ENCODE data around the gene GALNT4. TPM values are rescaled to one million over a fixed set of nuclear protein-coding genes. Genes with fewer than 3 reads are reported as not detected.

The GALNT4 gene
- total RNA-seq, 1 experiment from 2014 or later, result 3.7 TPM

GRCh38 chr12:89476904-89477595 lies 47.5 kb downstream of the GALNT4 start:
- Histone ChIP-seq H3K4me3 (no peak overlapping the region), H3K9me2 (ENCODE audit: insufficient read depth) (no peaks in the 10 kb centered on the region), H3F3A (ENCODE audit: insufficient read depth, low read depth) (no peaks in the 10 kb centered on the region), H4K20me1 (ENCODE audit: insufficient read depth) (no peaks in the 10 kb centered on the region), H3K36me3 (ENCODE audit: low read depth) (no peaks in the 10 kb centered on the region), H3K27me3 (ENCODE audit: insufficient read depth, low read depth) (no peaks in the 10 kb centered on the region), H3K4me2 (no peak overlapping the region), H3K27ac (no peak overlapping the region), H2AFZ (no peak overlapping the region), H3K79me2 (ENCODE audit: low read depth) (no peaks in the 10 kb centered on the region), H3K9me3 (ENCODE audit: insufficient read depth, low read depth) (no peaks in the 10 kb centered on the region), H3K4me1 (replicated peaks; ENCODE audit: insufficient read depth) (no peaks in the 10 kb centered on the region)
- intact Hi-C loops (cut with micrococcal nuclease; ENCODE audit: unreplicated experiment), result no loop called here
- ChIA-PET POLR2A (ENCODE audit: unreplicated experiment) (no interaction called here), CTCF (no interaction called here)
- TF ChIP-seq CTCF (conservative IDR thresholded peaks at IDR 0.05), result no peak
- TF ChIP-seq EZH2 (IDR thresholded peaks at IDR 0.05; ENCODE audit: low read depth), result no peak
- DNase-seq, result no peak
- no TSS peak for BruUV-seq (replicated peaks)

- DNase-seq, result no peak
- H3F3A ChIP-seq (ENCODE audit: insufficient read depth, low read depth), result no peaks in the 10 kb centered on the region
- ChIA-PET CTCF (no interaction called here), POLR2A (ENCODE audit: unreplicated experiment) (interaction anchor here (0.8 kb wide), 1 partner anchor 1398 kb away, joined by 5 read pairs; no protein-coding TSS in a partner anchor)
- no peaks in the 10 kb centered on the region for H3K79me2 ChIP-seq (ENCODE audit: low read depth)
- BruUV-seq (replicated peaks), result no TSS peak
- H3K4me3 ChIP-seq, result no peak overlapping the region
- H4K20me1 ChIP-seq (ENCODE audit: insufficient read depth), result no peaks in the 10 kb centered on the region
- TF ChIP-seq CTCF (conservative IDR thresholded peaks at IDR 0.05) (no peak), EZH2 (IDR thresholded peaks at IDR 0.05; ENCODE audit: low read depth) (no peak)
- intact Hi-C loops (cut with micrococcal nuclease; ENCODE audit: unreplicated experiment), result no loop called here
- no peaks in the 10 kb centered on the region for H3K9me2 ChIP-seq (ENCODE audit: insufficient read depth)
- no peaks in the 10 kb centered on the region for H3K27me3 ChIP-seq (ENCODE audit: insufficient read depth, low read depth)
- H3K4me1 ChIP-seq (replicated peaks; ENCODE audit: insufficient read depth), result no peaks in the 10 kb centered on the region
- H3K9me3 ChIP-seq (ENCODE audit: insufficient read depth, low read depth), result no peaks in the 10 kb centered on the region
- no peak overlapping the region for H3K4me2 ChIP-seq
- no peak overlapping the region for H2AFZ ChIP-seq
- H3K27ac ChIP-seq, result no peak overlapping the region
- H3K36me3 ChIP-seq (ENCODE audit: low read depth), result no peaks in the 10 kb centered on the region
These were observed 48.4 kb downstream of the GALNT4 start for GRCh38 chr12:89476232-89476631.

DNA sequence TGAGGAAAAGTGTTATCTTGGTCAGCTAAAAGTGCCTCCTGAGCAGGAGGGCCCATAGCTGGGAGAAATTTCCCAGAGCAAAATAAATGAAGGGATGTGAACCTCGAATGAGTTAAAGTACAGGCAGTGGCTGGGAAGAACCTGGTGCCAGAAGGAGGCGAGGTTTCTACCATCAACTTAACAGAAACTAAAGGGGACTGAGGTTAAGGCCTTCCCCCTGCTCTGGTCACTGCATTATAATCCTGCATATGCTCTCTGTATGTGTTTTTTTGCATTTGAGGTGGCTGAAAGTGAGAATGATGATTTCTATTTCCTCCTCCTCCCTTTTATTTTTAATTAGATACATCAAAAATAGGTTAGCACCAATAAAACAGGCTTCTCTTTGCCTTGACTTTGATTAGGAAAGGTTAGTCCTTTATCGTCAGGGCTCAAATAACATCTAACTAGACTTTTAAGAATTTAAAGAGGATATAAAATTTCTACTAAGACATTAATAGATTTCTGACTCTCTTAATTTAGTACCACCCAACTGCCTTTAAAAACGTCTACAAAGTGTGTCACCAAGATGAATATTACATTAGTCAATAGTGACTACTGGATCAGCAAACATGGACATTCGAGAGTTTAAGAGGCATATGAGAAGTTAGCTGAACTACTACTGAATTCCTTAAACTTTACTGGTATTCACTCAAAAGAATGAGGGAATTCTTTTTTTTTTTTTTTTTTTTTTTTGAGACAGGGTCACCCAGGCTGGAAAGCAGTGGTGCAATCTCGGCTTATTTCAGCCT lies 49.2 kb downstream of the GALNT4 start:
- DNase-seq, result no peak
- intact Hi-C loops (cut with micrococcal nuclease; ENCODE audit: unreplicated experiment), result no loop called here
- Histone ChIP-seq H3F3A (ENCODE audit: insufficient read depth, low read depth) (no peaks in the 10 kb centered on the region), H3K27ac (no peak overlapping the region), H3K9me2 (ENCODE audit: insufficient read depth) (no peaks in the 10 kb centered on the region), H3K79me2 (ENCODE audit: low read depth) (no peaks in the 10 kb centered on the region), H3K9me3 (ENCODE audit: insufficient read depth, low read depth) (no peaks in the 10 kb centered on the region), H4K20me1 (ENCODE audit: insufficient read depth) (no peaks in the 10 kb centered on the region), H3K4me3 (no peak overlapping the region), H3K4me2 (no peak overlapping the region), H3K36me3 (ENCODE audit: low read depth) (no peaks in the 10 kb centered on the region), H2AFZ (no peak overlapping the region), H3K4me1 (replicated peaks; ENCODE audit: insufficient read depth) (no peaks in the 10 kb centered on the region), H3K27me3 (ENCODE audit: insufficient read depth, low read depth) (no peaks in the 10 kb centered on the region)
- BruUV-seq (replicated peaks), result no TSS peak
- ChIA-PET CTCF (no interaction called here), POLR2A (ENCODE audit: unreplicated experiment) (no interaction called here)
- TF ChIP-seq CTCF (conservative IDR thresholded peaks at IDR 0.05) (no peak), EZH2 (IDR thresholded peaks at IDR 0.05; ENCODE audit: low read depth) (no peak)
